GM19351 (cell line): Measurements from ENCODE around the gene FGGY.
"Not testable (repeated sequence)": the region's sequence is repeated elsewhere in the genome, so short reads cannot be mapped to it uniquely, and the experiment has no call there.

Experiments used
- ATAC-seq: cut with Tn5 transposase; IDR thresholded peaks from one replicate; pipeline ENCODE4 v1.9.1; 2021; ENCODE audit warnings: mild to moderate bottlenecking, moderate library complexity; ENCODE audit not compliant: unreplicated experiment

The FGGY gene

DNA sequence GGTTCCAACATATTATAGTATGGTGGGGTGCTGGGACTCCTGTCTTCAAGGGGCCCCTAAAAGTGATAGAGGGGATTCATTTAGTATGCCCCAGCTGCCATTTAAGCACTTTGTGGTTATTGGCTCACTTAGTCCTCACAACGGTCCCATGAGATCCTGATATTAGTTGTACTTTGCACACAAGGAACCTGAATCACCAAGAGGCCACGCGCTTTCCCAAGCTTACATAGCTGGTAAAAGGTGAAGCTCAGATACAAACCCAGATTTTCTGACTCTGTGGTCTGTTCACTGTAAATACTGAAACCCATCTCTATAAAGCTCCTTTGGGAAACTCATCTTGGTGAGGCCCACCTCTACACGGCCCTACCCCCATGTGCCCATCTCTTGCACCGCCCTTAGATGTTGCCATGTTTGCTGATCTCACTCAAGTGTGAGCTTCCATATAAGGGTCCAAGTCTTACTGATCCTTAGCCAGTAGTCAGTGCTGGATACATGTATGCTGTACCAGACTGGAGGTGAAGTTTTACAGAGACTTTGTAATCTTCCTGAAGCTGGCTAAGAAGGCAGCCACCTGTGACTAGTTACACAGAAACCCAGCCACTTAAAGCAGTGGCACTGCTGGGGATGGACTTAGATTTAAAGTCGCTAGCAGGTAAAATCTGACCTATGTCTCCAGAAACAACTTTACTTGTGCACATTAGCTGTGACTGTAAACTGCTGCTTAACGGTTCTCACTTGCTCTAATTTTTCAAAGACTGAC is 393.5 kb downstream of the FGGY start:
- no peak for ATAC-seq

DNA sequence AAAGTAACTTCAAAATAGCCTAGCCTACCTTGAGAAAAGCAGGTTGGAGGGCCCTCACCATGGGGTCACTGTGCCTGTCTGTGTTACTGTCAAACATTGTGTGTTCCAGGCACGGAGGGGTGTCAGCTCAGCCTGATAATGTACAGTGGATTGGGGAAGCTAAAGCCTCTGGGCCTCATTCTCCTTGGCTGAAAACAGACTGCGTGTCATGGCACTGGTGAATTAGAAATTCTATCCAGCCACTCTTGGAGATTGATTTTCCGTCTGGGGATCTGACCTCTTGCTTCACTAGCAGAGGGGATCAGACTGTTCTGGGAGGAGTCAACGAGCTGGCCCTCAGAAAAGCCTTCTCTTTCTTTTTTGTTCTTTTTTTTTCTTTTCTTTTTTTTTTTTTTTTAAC is 394.4 kb downstream of the FGGY start:
- no peak for ATAC-seq

DNA sequence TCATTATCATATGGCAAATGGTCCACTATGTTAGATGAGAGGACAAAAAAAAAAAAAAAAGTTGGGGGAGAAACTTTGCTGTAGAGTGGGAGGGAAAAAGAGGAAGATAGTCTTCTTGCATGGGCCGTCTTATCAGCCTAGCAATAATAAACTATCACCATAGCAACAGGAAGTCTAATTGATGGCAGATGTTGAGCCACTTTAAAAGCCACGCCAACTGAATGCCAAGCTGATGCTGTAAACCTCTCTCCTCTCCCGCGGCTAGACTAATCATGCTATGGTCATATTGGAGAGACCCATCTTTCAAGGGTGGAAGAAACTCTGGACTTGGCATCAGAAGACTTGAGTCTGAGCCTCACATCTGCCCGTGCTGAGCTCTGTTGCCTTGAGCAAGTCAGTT is 395.7 kb downstream of the FGGY start:
- ATAC-seq: no peak

GRCh38 chr1:59693406-59693805 is 396.5 kb downstream of the FGGY start:
- ATAC-seq: no peak

- ATAC-seq: no peak
These were observed 398.4 kb downstream of the FGGY start for GRCh38 chr1:59695252-59695651.

- no peak for ATAC-seq
These were observed 399.7 kb downstream of the FGGY start for GRCh38 chr1:59696421-59697115.

- no peak for ATAC-seq
These were observed 400.4 kb downstream of the FGGY start for GRCh38 chr1:59697150-59697800.

- ATAC-seq: no peak
These were observed 401.5 kb downstream of the FGGY start for GRCh38 chr1:59698386-59698785.

GRCh38 chr1:59699227-59699847 is 402.4 kb downstream of the FGGY start:
- no peak for ATAC-seq

DNA sequence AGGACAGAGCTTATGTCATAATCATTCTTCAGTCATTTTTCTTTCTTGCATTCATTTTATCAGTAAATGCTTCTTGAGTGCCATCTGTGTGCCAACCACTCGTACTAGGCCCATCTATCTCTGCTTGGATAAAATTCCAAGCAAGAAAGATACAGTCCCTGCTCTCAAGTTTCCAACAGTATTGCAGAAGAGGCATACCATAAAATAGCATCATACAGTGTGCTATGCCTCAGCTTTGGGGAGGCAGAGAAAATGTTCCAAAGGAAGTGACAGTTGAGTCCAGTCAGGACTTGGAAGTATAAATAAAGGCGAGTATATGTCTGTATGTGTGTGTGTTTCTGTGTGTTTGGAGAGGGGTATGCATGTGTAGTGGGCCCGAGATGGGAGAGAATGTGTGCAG is 404.5 kb downstream of the FGGY start:
- no peak for ATAC-seq

DNA sequence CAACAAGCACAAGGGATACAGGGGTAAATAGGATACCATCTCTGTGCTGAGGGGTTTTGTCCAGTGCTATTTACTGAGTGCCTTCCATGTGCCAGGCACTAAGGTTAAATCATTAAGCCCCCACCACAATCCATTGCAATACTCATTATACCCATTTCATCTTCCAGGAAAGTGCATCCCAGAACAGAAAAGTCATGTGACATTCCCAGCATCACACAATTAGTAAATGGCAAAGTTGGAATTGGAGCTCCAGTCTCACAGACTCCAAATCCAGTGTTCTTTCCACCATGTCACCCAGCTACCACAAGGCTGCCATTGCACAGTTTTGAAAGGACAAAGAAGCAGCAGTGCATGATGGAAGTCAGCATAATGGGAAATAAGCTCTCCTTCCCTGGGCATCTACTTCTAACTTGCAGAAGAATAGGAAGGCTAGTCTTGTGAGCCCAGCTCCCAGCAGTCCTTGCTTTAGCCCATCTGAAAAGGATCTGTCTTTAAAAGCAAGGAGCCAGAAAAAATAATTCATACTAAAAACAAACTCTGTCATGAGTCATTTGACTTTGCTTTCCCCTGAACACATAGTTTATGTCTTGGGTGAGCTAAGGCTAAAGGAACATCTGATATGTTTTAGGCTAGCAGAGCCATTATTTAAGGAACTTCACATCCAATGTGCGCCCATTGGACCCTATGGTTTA is 406.5 kb downstream of the FGGY start:
- no peak for ATAC-seq

DNA sequence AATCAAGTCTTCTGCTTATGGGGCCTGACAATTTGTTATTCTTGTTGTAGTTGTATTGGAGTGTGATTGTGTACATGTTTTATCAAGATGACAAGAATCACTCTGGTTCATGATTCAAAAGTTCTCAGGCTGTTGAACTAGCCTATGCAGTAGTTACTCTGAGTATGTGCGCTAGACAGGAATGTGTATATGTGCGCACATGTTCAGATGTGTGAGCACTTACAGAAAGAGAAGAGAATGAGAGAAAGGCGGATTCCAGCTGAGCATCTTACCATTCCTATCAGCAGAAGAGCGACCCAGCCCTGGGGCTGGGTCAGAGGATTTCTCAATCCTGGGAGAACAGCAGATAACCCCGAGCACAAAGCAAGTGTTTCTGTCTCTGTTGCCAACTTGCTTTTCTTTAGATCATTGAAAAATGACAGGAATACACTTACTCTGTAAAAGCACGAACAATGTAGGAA is 407.1 kb downstream of the FGGY start:
- ATAC-seq: no peak

DNA sequence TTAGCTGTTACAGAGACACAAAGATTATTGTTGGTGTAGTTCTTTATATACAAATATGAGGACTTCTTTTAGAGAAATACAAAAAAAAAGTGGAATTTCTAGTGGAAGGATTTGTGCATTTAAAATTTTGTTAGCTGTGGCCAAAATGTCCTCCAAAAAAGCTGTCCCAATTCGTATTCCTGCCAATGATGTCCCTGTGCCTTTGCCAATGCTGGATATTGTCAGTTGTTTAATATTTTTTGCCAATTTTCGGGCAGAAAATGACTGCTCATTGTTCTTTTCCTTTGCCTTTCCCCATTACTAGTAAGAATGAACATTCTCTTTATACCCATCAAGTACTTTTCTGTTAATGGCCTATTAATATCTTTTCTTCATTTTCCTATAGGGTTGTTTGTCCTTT is 407.8 kb downstream of the FGGY start:
- ATAC-seq: no peak

DNA sequence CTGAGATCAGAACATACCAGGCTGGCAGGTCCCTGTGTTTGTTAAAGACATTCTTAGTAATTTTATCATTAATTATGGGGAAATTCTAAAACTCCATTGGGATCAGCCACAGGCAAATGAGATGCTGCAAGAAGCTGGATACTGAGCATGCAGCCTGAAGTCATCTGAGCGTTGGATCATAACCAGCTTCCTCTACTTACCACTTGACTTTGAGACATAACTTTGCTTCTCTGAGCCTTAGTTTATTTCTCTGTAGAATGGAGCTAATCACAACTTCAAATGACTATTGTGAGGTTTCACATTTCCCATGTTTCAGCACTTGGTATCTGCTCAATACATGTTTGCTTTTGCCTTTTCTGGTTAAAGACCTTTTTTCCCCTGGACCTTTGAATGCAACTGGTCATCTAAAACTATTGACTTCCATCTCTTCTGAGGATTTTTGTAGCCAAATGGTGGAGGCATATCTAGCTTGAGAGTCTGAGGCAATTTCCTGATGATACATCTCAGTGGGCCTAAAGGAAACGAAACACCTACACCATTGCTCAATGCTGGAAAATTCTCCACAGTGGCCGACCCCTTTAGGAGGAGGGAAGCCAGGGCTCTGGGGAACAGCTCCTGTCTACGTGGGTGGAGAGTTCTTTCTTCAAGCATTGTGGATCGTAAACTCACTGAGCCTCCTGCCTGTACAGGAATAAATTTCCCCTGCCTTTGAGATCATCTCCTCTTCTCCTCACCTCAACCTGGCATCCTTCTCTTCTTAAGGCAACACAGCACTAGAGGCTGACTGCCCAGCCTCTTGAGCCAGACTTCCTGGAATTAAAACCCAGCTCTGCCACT is 408.8 kb downstream of the FGGY start:
- no peak for ATAC-seq

- no peak for ATAC-seq
These were observed 409.4 kb downstream of the FGGY start for GRCh38 chr1:59706303-59706599.

GRCh38 chr1:59707178-59707791 is 410.4 kb downstream of the FGGY start:
- ATAC-seq: no peak

- ATAC-seq: no peak
These were observed 412.4 kb downstream of the FGGY start for GRCh38 chr1:59709333-59709732.

DNA sequence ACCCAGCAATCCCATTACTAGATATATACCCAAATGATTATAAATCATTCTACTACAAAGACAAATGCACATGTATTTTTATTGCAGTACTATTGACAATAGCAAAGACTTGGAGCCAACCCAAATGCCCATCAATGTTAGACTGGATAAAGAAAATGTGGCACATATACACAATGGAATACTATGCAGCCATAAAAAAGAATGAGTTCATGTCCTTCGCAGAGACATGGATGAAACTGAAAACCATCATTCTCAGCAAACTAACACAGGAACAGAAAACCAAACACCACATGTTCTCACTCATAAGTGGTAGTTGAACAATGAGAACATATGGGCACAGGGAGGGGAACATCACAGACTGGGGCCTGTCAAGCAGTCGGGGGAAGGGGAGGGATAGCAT is 414.0 kb downstream of the FGGY start:
- ATAC-seq: not testable (repeated sequence)

DNA sequence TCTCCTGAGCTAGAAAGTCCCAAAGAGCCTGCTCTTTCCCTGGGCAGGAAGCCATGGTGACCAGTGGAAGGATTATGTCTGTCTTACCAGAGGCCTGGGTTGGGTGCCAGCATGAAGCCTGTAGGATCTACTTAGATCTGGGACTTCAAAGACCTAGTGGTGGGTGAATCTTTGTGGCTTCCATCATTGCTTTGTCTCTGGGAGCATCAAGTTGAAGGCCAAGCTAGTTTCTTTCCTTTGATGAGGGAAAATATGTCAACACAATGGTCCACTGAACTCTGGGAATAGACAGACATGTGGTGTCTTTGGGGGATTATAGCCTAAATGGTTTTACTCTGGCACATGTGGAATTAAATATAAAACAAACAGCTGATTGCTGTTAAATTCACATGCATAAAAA is 417.3 kb downstream of the FGGY start:
- no peak for ATAC-seq

GRCh38 chr1:59714966-59715365 is 418.1 kb downstream of the FGGY start:
- ATAC-seq: no peak
